Naive thymus-derived CD4-positive, alpha-beta T cell (primary cell): ENCODE results near the gene TTC16. TPM values are rescaled to one million over a fixed set of nuclear protein-coding genes. Genes with fewer than 3 reads are reported as not detected.
A peak's percentile ranks its signal among the peaks of the same experiment; 100 is the strongest.

Experiments used
- ATAC-seq: fragments of 150-1000 bp; cut with Tn5 transposase; 2 replicates; pipeline ENCODE4 v1.10.0; 2021; ENCODE audit warnings: mild to moderate bottlenecking, moderate library complexity
- CTCF ChIA-PET: fragments of 350-600 bp; sonication (Branson Sonifier 250); formaldehyde crosslinking; loops from one replicate; lab custom pipeline; 2021; ENCODE audit warnings: antibody characterized with exemption; lab: Charles Lee
- POLR2A ChIA-PET: fragments of 350-600 bp; sonication (Branson Sonifier 250); formaldehyde crosslinking; loops from one replicate; lab custom pipeline; 2021; ENCODE audit warnings: antibody characterized with exemption, inconsistent platforms; lab: Charles Lee
- DNase-seq, 9 donors: peaks; one replicate each; pipeline versions ENCODE4 v3.0.0 to v3.0.0-alpha.2; 2020 to 2022; ENCODE audit warnings: mixed read lengths in 1 of 9
- H3K27ac ChIP-seq: one replicate; pipeline ENCODE4 v1.7.0; 2013; ENCODE audit warnings: mild to moderate bottlenecking, low read depth, low read length, moderate library complexity
- H3K27me3 ChIP-seq, 2 donors: one replicate each; pipeline ENCODE4 v1.7.0; 2013; ENCODE audit warnings: low read length in 2 of 2, mild to moderate bottlenecking in 2 of 2, moderate library complexity in 2 of 2; ENCODE audit not compliant: control insufficient read depth in 2 of 2, insufficient read depth in 2 of 2
- H3K36me3 ChIP-seq, 3 experiments: 1 replicate in 2 of 3; 2 replicates in 1 of 3; pipeline ENCODE4 v1.7.0; 2013; ENCODE audit warnings: low read length in 3 of 3, mild to moderate bottlenecking in 3 of 3, moderate library complexity in 1 of 3; ENCODE audit not compliant: insufficient read depth in 3 of 3, control insufficient read depth in 2 of 3
- H3K4me1 ChIP-seq, 2 donors: one replicate each; pipeline ENCODE4 v1.7.0; 2013; ENCODE audit warnings: low read length in 2 of 2, mild to moderate bottlenecking in 2 of 2, moderate library complexity in 1 of 2; ENCODE audit not compliant: control insufficient read depth in 2 of 2, insufficient read depth in 2 of 2
- H3K4me3 ChIP-seq: 2 replicates; pipeline ENCODE4 v1.7.0; 2013; ENCODE audit warnings: mild to moderate bottlenecking, low read length
- H3K9me3 ChIP-seq, 3 experiments: 1 replicate in 2 of 3; 2 replicates in 1 of 3; pipeline ENCODE4 v1.7.0; 2013; ENCODE audit warnings: low read length in 3 of 3; ENCODE audit not compliant: control insufficient read depth in 2 of 3
- H3K27ac Mint-ChIP-seq, 9 donors: one replicate each; pipeline ENCODE4 v1.8.0; 2020 to 2022; ENCODE audit warnings: mixed read lengths in 9 of 9, mild to moderate bottlenecking in 8 of 9, moderate library complexity in 5 of 9, inconsistent platforms in 2 of 9
- H3K27me3 Mint-ChIP-seq, 5 donors: one replicate each; pipeline ENCODE4 v1.8.0; 2021 to 2022; ENCODE audit warnings: mixed read lengths in 5 of 5, mild to moderate bottlenecking in 1 of 5
- H3K36me3 Mint-ChIP-seq, 5 donors: one replicate each; pipeline ENCODE4 v1.8.0; 2020 to 2022; ENCODE audit warnings: mixed read lengths in 5 of 5, mild to moderate bottlenecking in 3 of 5, inconsistent platforms in 1 of 5
- H3K4me1 Mint-ChIP-seq, 7 donors: one replicate each; pipeline ENCODE4 v1.8.0; 2020 to 2022; ENCODE audit warnings: mixed read lengths in 7 of 7, mild to moderate bottlenecking in 3 of 7, inconsistent platforms in 1 of 7
- H3K4me3 Mint-ChIP-seq, 10 donors: one replicate each; pipeline ENCODE4 v1.8.0; 2020 to 2022; ENCODE audit warnings: mild to moderate bottlenecking in 10 of 10, mixed read lengths in 10 of 10, moderate library complexity in 6 of 10, inconsistent platforms in 2 of 10
- H3K9me3 Mint-ChIP-seq, 11 donors: one replicate each; pipeline ENCODE4 v1.8.0; 2020 to 2022; ENCODE audit warnings: mixed read lengths in 11 of 11, mild to moderate bottlenecking in 4 of 11, inconsistent platforms in 1 of 11, moderate library complexity in 1 of 11
- intact Hi-C, 2 donors: fragments of 100-400 bp; cut with micrococcal nuclease; formaldehyde crosslinking; loops; one replicate each; pipeline ENCODE4 v1.15.1; 2023
- polyA plus RNA-seq, 2 donors: library from polyadenylated mRNA; unstranded; fragments of 300-500 nt; fragmentation: Illumina TruSeq; gene quantifications; one replicate each; pipeline ENCODE4 v1.2.3, GENCODE V29; 2021
- total RNA-seq, 6 experiments: library from RNA in 5 of 6; stranded (reverse) in 5 of 6; gene quantifications; 1 replicate in 5 of 6; 2 replicates in 1 of 6; pipeline ENCODE4 v1.2.3 and lab custom pipeline; 2021 to 2026

Gene TTC16
- total and polyA plus RNA-seq, 7 experiments from 2014 or later: 0.29 to 9.9 (median 4.6) TPM

DNA sequence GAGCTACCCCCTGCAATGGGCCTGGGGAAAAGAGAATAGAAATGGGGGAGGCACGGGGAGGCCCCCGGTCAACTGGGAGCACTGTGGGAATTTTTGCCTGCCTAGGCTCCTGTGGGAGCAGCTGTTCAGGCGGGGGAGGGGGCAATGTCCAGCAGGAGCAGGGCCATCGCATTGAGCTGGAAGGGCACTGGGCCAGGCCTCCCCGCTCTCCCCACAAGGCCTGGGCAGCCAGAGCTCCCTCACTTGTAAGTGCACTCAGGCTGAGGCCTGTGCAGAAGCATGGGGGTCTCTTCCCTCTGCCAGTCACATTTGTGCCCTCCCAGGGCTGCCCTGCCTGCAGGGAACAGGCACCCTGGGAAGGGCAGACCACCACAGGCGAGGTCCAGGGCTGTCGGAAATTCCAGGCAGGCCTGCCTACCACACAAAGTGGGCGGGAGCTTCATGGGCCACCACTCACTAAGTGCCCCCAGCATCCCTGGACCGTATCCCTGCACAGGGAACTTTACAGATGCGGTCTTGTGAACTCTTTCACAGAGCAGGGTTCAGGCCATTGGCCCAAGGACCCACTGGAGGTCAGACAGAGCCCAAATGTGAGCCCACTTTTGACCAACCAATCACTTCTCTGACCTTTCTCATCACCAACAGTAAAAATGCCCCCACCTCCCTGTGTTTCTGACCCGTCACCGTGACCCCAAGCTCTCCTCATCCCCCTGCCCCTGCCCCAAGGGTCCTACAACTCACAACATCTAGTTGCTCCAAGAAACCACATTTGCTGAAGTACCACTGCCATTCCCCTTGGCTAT is 10.1 kb upstream of the TTC16 start:
- DNase-seq (no peak), ATAC-seq (no peak)
- Mint-ChIP-seq H3K27ac (no peak overlapping the region), H3K27me3 (no peaks in the 10 kb centered on the region), H3K36me3 (peaks cover 0 to 7% (median 0%) of the 10 kb centered on the region in 5 donors), H3K4me3 (no peak overlapping the region), H3K9me3 (peaks cover 0 to 2% (median 0%) of the 10 kb centered on the region in 11 donors), H3K4me1 (peaks cover 6 to 20% (median 12%) of the 10 kb centered on the region in 7 donors)
- intact Hi-C loops: no loop called here
- Histone ChIP-seq H3K9me3 (peaks cover 0 to 4% (median 0%) of the 10 kb centered on the region in 3 experiments), H3K27ac (no peak overlapping the region), H3K36me3 (no peaks in the 10 kb centered on the region), H3K27me3 (no peaks in the 10 kb centered on the region), H3K4me3 (no peak overlapping the region), H3K4me1 (peaks cover 0 to 9% of the 10 kb centered on the region in 2 donors)
- POLR2A ChIA-PET: no interaction called here
- CTCF ChIA-PET: interaction anchor here (0.6 to 1.0 kb wide), 2 partner anchors 29 to 114 kb away, joined by 3 read pairs; partner anchors contain the start of gene TOR2A

DNA sequence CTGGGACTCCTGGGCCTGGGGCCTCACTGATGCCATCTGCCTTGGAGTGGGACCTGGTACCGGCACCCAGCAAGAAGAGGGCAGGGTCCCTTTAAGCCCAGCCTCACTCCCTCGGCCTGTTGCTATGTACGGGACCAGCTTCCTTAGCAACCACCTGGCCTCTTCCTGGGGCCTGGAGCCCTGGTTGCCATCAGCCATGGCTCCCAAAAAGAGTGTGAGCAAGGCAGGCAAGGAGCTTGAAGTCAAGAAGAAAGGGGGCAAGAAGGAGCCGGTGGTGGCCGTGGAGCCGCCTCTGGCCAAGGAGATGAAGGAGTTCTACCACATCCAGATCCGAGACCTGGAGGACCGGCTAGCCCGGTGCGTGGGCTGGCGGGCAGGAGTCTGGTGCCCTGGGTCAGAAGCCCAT is 9.0 kb upstream of the TTC16 start, which contains the start of gene CFAP157:
Gene CFAP157, plus strand, starts transcription at position 153 of the 406 bp plus-strand sequence. Its CDS starts 44 bp downstream, at position 197.
- DNase-seq (no peak), ATAC-seq (no peak)
- no peaks in the 10 kb centered on the region for H3K27me3 ChIP-seq
- H3K36me3 ChIP-seq: no peaks in the 10 kb centered on the region
- Mint-ChIP-seq H3K9me3 (peaks cover 0 to 2% (median 0%) of the 10 kb centered on the region in 11 donors), H3K4me3 (no peak within 1 kb of the TSS), H3K4me1 (peaks cover 15 to 29% (median 19%) of the 10 kb centered on the region in 7 donors), H3K36me3 (peaks cover 0 to 7% (median 0%) of the 10 kb centered on the region in 5 donors), H3K27me3 (no peaks in the 10 kb centered on the region), H3K27ac (peak within 1 kb of the TSS in 4 of 9 donors; percentile 45 to 67 (median 52))
- peaks cover 0 to 15% of the 10 kb centered on the region in 2 donors for H3K4me1 ChIP-seq
- CTCF ChIA-PET: no interaction called here
- H3K9me3 ChIP-seq: peaks cover 0 to 4% (median 0%) of the 10 kb centered on the region in 3 experiments
- H3K4me3 ChIP-seq: no peak within 1 kb of the TSS
- intact Hi-C loops: no loop called here
- POLR2A ChIA-PET: interaction anchor here (1.8 kb wide), 1 partner anchor 10 kb away, joined by 5 read pairs; no protein-coding TSS in a partner anchor
- no peak within 1 kb of the TSS for H3K27ac ChIP-seq

DNA sequence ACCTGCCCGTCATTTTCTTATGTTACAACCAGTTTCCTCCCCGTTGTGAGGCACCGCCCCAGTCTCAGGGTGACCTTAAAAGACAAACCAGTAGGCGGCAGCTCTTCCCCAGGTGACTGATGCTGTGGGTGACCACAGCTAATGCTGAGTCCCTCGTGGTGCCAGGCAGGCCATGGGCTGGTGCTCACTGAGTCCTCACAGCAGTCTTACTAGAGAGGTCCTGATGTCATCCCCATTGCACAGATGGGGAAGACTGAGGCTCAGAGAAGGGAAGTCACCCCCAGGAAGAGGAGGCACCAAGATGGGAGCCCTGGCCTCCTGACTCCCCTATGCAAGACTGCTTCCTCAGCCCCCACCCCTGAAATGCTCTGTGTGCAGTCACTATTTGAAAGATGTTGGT is 8.1 kb upstream of the TTC16 start:
- Mint-ChIP-seq H3K27ac (peak overlapping the region in 3 of 9 donors; percentile 45 to 67 (median 51)), H3K27me3 (no peaks in the 10 kb centered on the region), H3K4me1 (peaks cover 15 to 33% (median 22%) of the 10 kb centered on the region in 7 donors), H3K36me3 (peaks cover 0 to 7% (median 0%) of the 10 kb centered on the region in 5 donors), H3K4me3 (no peak overlapping the region), H3K9me3 (peaks cover 0 to 2% (median 0%) of the 10 kb centered on the region in 11 donors)
- H3K9me3 ChIP-seq: peaks cover 0 to 4% (median 0%) of the 10 kb centered on the region in 3 experiments
- H3K27ac ChIP-seq: no peak overlapping the region
- no peaks in the 10 kb centered on the region for H3K27me3 ChIP-seq
- no peak overlapping the region for H3K4me3 ChIP-seq
- DNase-seq: no peak
- H3K36me3 ChIP-seq: no peaks in the 10 kb centered on the region
- intact Hi-C loops: no loop called here
- ChIA-PET POLR2A (interaction anchor here (1.8 kb wide), 1 partner anchor 9 kb away, joined by 5 read pairs; no protein-coding TSS in a partner anchor), CTCF (no interaction called here)
- peak; percentile 76 for ATAC-seq
- H3K4me1 ChIP-seq: peaks cover 0 to 15% of the 10 kb centered on the region in 2 donors

DNA sequence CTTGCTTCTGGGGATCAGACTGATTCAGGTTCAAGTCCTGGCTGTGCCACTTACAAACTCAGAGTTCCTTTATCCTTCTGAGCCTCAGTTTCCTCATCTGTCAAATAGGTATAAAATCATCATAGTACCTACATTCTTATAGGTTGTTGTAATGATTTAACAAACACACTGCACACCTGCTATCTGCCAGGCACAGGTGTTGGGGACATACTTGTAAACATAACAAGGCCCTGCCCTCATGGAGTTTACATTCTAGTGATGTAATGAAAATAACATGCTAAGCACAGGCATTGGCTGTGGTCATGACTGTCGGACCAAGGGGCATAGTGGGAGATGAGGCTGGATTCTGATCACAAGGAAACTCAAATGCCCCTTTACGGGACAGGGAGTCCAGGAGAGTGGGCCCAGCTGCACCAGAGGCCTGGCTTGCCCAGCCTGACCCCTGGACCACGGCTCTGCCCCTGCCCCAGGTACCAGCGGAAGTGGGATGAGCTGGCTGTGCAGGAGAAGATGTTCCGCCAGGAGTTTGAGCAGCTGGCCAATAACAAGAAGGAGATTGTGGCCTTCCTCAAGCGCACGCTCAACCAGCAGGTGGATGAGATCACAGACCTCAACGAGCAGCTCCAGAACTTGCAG is 6.8 kb upstream of the TTC16 start:
- peaks cover 15 to 33% (median 22%) of the 10 kb centered on the region in 7 donors for H3K4me1 Mint-ChIP-seq
- ChIA-PET CTCF (interaction anchor here (0.5 kb wide), 1 partner anchor 211 kb away, joined by 3 read pairs; no protein-coding TSS in a partner anchor), POLR2A (interaction anchor here (1.2 kb wide), 1 partner anchor 88 kb away, joined by 6 read pairs; no protein-coding TSS in a partner anchor)
- peaks cover 0 to 7% (median 0%) of the 10 kb centered on the region in 5 donors for H3K36me3 Mint-ChIP-seq
- no peaks in the 10 kb centered on the region for H3K27me3 Mint-ChIP-seq
- DNase-seq: no peak
- Histone ChIP-seq H3K36me3 (no peaks in the 10 kb centered on the region), H3K27me3 (no peaks in the 10 kb centered on the region), H3K9me3 (peaks cover 0 to 4% (median 0%) of the 10 kb centered on the region in 3 experiments), H3K27ac (no peak overlapping the region), H3K4me1 (peaks cover 3 to 15% of the 10 kb centered on the region in 2 donors), H3K4me3 (no peak overlapping the region)
- H3K27ac Mint-ChIP-seq: peak overlapping the region in 1 of 9 donors; percentile 57
- intact Hi-C loops: no loop called here
- no peak overlapping the region for H3K4me3 Mint-ChIP-seq
- H3K9me3 Mint-ChIP-seq: peaks cover 0 to 2% (median 0%) of the 10 kb centered on the region in 11 donors
- ATAC-seq: no peak

DNA sequence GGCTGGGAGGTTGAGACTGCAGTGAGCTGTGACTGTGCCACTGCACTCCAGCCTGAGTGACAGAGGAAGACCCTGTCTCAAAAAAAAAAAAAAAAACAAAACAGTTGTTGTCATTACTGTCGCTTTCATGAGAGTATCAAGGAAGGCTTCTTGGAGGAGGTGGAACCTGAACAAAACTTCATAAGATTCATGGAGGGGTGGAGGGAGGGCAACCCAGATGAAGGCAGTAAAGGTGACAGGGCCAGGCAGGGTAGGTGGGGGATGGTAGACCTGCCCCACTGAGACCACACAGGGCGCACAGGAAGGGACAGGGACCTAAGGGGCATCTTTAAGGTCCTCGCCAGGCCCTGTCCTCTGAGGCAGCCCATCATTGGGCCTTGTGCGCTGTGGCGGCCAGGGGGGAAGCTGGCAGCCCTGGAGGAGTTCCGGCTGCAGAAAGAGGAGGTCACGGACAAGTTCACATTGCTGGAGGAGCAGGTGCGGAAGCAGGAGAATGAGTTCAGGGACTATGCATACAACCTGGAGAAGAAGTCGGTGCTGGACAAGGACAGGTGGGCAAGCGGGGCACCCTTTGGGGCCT is 5.6 kb upstream of the TTC16 start:
- H3K27ac ChIP-seq: no peak overlapping the region
- peaks cover 9 to 15% of the 10 kb centered on the region in 2 donors for H3K4me1 ChIP-seq
- H3K36me3 Mint-ChIP-seq: peaks cover 0 to 7% (median 0%) of the 10 kb centered on the region in 5 donors
- no peak overlapping the region for H3K27ac Mint-ChIP-seq
- H3K27me3 Mint-ChIP-seq: no peaks in the 10 kb centered on the region
- H3K4me3 ChIP-seq: no peak overlapping the region
- DNase-seq: no peak
- H3K4me1 Mint-ChIP-seq: peaks cover 16 to 39% (median 25%) of the 10 kb centered on the region in 7 donors
- ATAC-seq: no peak
- intact Hi-C loops: no loop called here
- peak overlapping the region in 2 of 10 donors; percentile 24 to 43 for H3K4me3 Mint-ChIP-seq
- CTCF ChIA-PET: no interaction called here
- peaks cover 0 to 2% (median 0%) of the 10 kb centered on the region in 11 donors for H3K9me3 Mint-ChIP-seq
- no peaks in the 10 kb centered on the region for H3K27me3 ChIP-seq
- H3K9me3 ChIP-seq: peaks cover 0 to 4% (median 0%) of the 10 kb centered on the region in 3 experiments
- POLR2A ChIA-PET: interaction anchor here (0.8 kb wide), 1 partner anchor 13 kb away, joined by 4 read pairs; no protein-coding TSS in a partner anchor
- H3K36me3 ChIP-seq: peaks cover 0 to 2% (median 0%) of the 10 kb centered on the region in 3 experiments

DNA sequence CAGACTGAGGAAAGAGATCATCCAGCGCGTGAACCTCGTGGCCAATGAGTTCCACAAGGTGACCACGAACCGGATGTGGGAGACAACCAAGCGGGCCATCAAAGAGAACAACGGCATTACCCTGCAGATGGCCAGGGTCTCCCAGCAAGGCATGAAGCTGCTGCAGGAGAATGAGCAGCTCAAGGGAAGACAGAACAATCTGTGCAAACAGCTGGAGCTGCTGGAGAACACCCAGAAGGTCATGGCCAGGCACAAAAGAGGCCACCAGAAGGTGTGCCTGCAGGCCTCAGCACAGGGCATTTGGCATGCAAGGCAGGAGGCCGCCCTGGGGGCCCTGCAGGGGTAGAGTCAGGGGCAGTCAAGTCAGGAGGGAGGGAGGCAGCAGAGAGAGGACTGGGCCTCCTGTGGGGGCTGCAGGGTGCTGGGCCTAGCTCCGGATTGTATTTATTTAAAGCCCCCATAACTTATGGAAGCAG is 4.6 kb upstream of the TTC16 start:
- CTCF ChIA-PET: interaction anchor here (1.0 kb wide), 1 partner anchor 23 kb away, joined by 4 read pairs; the partner anchor contains the start of gene TOR2A
- POLR2A ChIA-PET: no interaction called here
- Mint-ChIP-seq H3K27me3 (no peaks in the 10 kb centered on the region), H3K9me3 (peaks cover 0 to 2% (median 0%) of the 10 kb centered on the region in 11 donors), H3K4me1 (peaks cover 22 to 48% (median 30%) of the 10 kb centered on the region in 7 donors), H3K36me3 (peaks cover 0 to 7% (median 0%) of the 10 kb centered on the region in 5 donors), H3K27ac (peak overlapping the region in 1 of 9 donors; percentile 59), H3K4me3 (peak overlapping the region in 5 of 10 donors; percentile 6 to 43 (median 14))
- no peak for DNase-seq
- no peak overlapping the region for H3K27ac ChIP-seq
- H3K27me3 ChIP-seq: no peaks in the 10 kb centered on the region
- H3K9me3 ChIP-seq: peaks cover 0 to 4% (median 0%) of the 10 kb centered on the region in 3 experiments
- no peak for ATAC-seq
- H3K4me3 ChIP-seq: no peak overlapping the region
- intact Hi-C loops: no loop called here
- peaks cover 0 to 5% (median 0%) of the 10 kb centered on the region in 3 experiments for H3K36me3 ChIP-seq
- peaks cover 13 to 20% of the 10 kb centered on the region in 2 donors for H3K4me1 ChIP-seq
